Activated naive CD4-positive, alpha-beta T cell treated with anti-CD3 and anti-CD28 coated beads for 36 hours (primary cell): ENCODE measurements around the gene ANKZF1. TPM values are rescaled to one million over a fixed set of nuclear protein-coding genes. Genes with fewer than 3 reads are reported as not detected.

Source experiments
- CTCF ChIA-PET: fragments of 350-600 bp; sonication (Branson Sonifier 250); formaldehyde crosslinking; loops from one replicate; lab custom pipeline; 2021; ENCODE audit warnings: antibody characterized with exemption; lab: Charles Lee
- DNase-seq: peaks from one replicate; pipeline ENCODE4 v3.0.0-alpha.2; 2020
- H3K27ac Mint-ChIP-seq: one replicate; pipeline ENCODE4 v1.8.0; 2021; ENCODE audit warnings: mild to moderate bottlenecking, mixed read lengths
- H3K27me3 Mint-ChIP-seq: one replicate; pipeline ENCODE4 v1.8.0; 2021; ENCODE audit warnings: low read depth, mixed read lengths
- H3K36me3 Mint-ChIP-seq: one replicate; pipeline ENCODE4 v1.8.0; 2021; ENCODE audit warnings: low read depth, mixed read lengths
- H3K4me1 Mint-ChIP-seq: one replicate; pipeline ENCODE4 v1.8.0; 2021; ENCODE audit warnings: low read depth, mixed read lengths
- H3K4me3 Mint-ChIP-seq: one replicate; pipeline ENCODE4 v1.8.0; 2021; ENCODE audit warnings: mild to moderate bottlenecking, moderate library complexity, mixed read lengths
- H3K9me3 Mint-ChIP-seq: one replicate; pipeline ENCODE4 v1.8.0; 2021; ENCODE audit warnings: mixed read lengths
- intact Hi-C: fragments of 100-400 bp; cut with micrococcal nuclease; formaldehyde crosslinking; loops from one replicate; pipeline ENCODE4 v1.15.1; 2023
- total RNA-seq, 2 experiments: library from RNA; stranded (reverse); gene quantifications; one replicate each; pipeline ENCODE4 v1.2.3, GENCODE V29; 2021

ANKZF1 gene
- total RNA-seq, 2 experiments from 2014 or later: 87.7 to 88.5 TPM

- Mint-ChIP-seq H3K27ac (no peak overlapping the region), H3K4me1 (peaks cover 32% of the 10 kb centered on the region), H3K9me3 (no peaks in the 10 kb centered on the region), H3K4me3 (no peak overlapping the region), H3K36me3 (peaks cover 18% of the 10 kb centered on the region), H3K27me3 (no peaks in the 10 kb centered on the region)
- DNase-seq: no peak
- intact Hi-C loops: no loop called here
- CTCF ChIA-PET: interaction anchor here (0.5 to 2.1 kb wide), 2 partner anchors 34 to 39 kb away, joined by 3 to 7 read pairs; partner anchors contain the start of gene CNPPD1
These were observed 19.3 kb upstream of the ANKZF1 start for GRCh38 chr2:219210196-219210885.

- peaks cover 33% of the 10 kb centered on the region for H3K4me1 Mint-ChIP-seq
- peak overlapping the region; percentile 67 for H3K27ac Mint-ChIP-seq
- H3K4me3 Mint-ChIP-seq: no peak overlapping the region
- H3K27me3 Mint-ChIP-seq: no peaks in the 10 kb centered on the region
- peaks cover 18% of the 10 kb centered on the region for H3K36me3 Mint-ChIP-seq
- intact Hi-C loops: loop anchor here (1.0 kb wide), 2 partner anchors 40 to 51 kb away; partner anchors contain the start of gene NHEJ1
- no peaks in the 10 kb centered on the region for H3K9me3 Mint-ChIP-seq
- DNase-seq: no peak
- CTCF ChIA-PET: interaction anchor here (1.0 to 3.1 kb wide), 6 partner anchors 16 to 52 kb away, joined by 4 to 16 read pairs (median 8); partner anchors contain the start of genes ANKZF1, ATG9A, CNPPD1 and SLC23A3
These were observed 18.7 kb upstream of the ANKZF1 start for GRCh38 chr2:219210886-219211362.

GRCh38 chr2:219213026-219213415 is 16.6 kb upstream of the ANKZF1 start:
- CTCF ChIA-PET: interaction anchor here (1.0 to 3.1 kb wide), 3 partner anchors 42 to 82 kb away, joined by 4 to 16 read pairs (median 8); partner anchors contain the start of gene SLC23A3
- H3K4me1 Mint-ChIP-seq: peaks cover 39% of the 10 kb centered on the region
- H3K4me3 Mint-ChIP-seq: no peak overlapping the region
- no peak for DNase-seq
- H3K36me3 Mint-ChIP-seq: peaks cover 19% of the 10 kb centered on the region
- H3K27ac Mint-ChIP-seq: no peak overlapping the region
- no peaks in the 10 kb centered on the region for H3K27me3 Mint-ChIP-seq
- no peaks in the 10 kb centered on the region for H3K9me3 Mint-ChIP-seq
- intact Hi-C loops: no loop called here

GRCh38 chr2:219213486-219214071 is 16.0 kb upstream of the ANKZF1 start:
- Mint-ChIP-seq H3K27ac (no peak overlapping the region), H3K36me3 (peaks cover 14% of the 10 kb centered on the region), H3K4me3 (no peak overlapping the region), H3K27me3 (no peaks in the 10 kb centered on the region), H3K9me3 (no peaks in the 10 kb centered on the region), H3K4me1 (peaks cover 36% of the 10 kb centered on the region)
- intact Hi-C loops: no loop called here
- CTCF ChIA-PET: interaction anchor here (1.0 to 3.1 kb wide), 3 partner anchors 43 to 81 kb away, joined by 4 to 16 read pairs (median 8); partner anchors contain the start of gene SLC23A3
- DNase-seq: no peak

GRCh38 chr2:219214141-219214540 is 15.5 kb upstream of the ANKZF1 start:
- CTCF ChIA-PET: interaction anchor here (1.6 kb wide), 1 partner anchor 81 kb away, joined by 8 read pairs; no protein-coding TSS in a partner anchor
- no peaks in the 10 kb centered on the region for H3K27me3 Mint-ChIP-seq
- H3K27ac Mint-ChIP-seq: no peak overlapping the region
- no peak overlapping the region for H3K4me3 Mint-ChIP-seq
- H3K36me3 Mint-ChIP-seq: peaks cover 12% of the 10 kb centered on the region
- intact Hi-C loops: no loop called here
- no peak for DNase-seq
- H3K4me1 Mint-ChIP-seq: peaks cover 33% of the 10 kb centered on the region
- H3K9me3 Mint-ChIP-seq: no peaks in the 10 kb centered on the region

- intact Hi-C loops: no loop called here
These were observed 14.8 kb upstream of the ANKZF1 start for GRCh38 chr2:219214786-219215185.

GRCh38 chr2:219215871-219216534 is 13.6 kb upstream of the ANKZF1 start:
- intact Hi-C loops: no loop called here
- no peak for DNase-seq
- CTCF ChIA-PET: interaction anchor here (0.5 to 1.7 kb wide), 6 partner anchors 45 to 79 kb away, joined by 3 to 5 read pairs (median 4); no protein-coding TSS in a partner anchor
- H3K27me3 Mint-ChIP-seq: no peaks in the 10 kb centered on the region
- H3K4me3 Mint-ChIP-seq: no peak overlapping the region
- H3K9me3 Mint-ChIP-seq: no peaks in the 10 kb centered on the region
- peaks cover 16% of the 10 kb centered on the region for H3K36me3 Mint-ChIP-seq
- H3K27ac Mint-ChIP-seq: peak overlapping the region; percentile 30
- H3K4me1 Mint-ChIP-seq: peaks cover 28% of the 10 kb centered on the region

More at GRCh38 chr2:219214786-219215185, 14.8 kb upstream of the ANKZF1 start:
- no peak for DNase-seq
- H3K27me3 Mint-ChIP-seq: no peaks in the 10 kb centered on the region
- H3K4me1 Mint-ChIP-seq: peaks cover 33% of the 10 kb centered on the region
- CTCF ChIA-PET: interaction anchor here (1.0 kb wide), 1 partner anchor 43 kb away, joined by 3 read pairs; no protein-coding TSS in a partner anchor
- H3K36me3 Mint-ChIP-seq: peaks cover 16% of the 10 kb centered on the region
- H3K27ac Mint-ChIP-seq: no peak overlapping the region
- H3K9me3 Mint-ChIP-seq: no peaks in the 10 kb centered on the region
- no peak overlapping the region for H3K4me3 Mint-ChIP-seq

GRCh38 chr2:219216535-219216915 is 13.1 kb upstream of the ANKZF1 start:
- no peaks in the 10 kb centered on the region for H3K9me3 Mint-ChIP-seq
- intact Hi-C loops: no loop called here
- no peaks in the 10 kb centered on the region for H3K27me3 Mint-ChIP-seq
- H3K27ac Mint-ChIP-seq: no peak overlapping the region
- peaks cover 18% of the 10 kb centered on the region for H3K36me3 Mint-ChIP-seq
- CTCF ChIA-PET: interaction anchor here (0.6 to 1.7 kb wide), 7 partner anchors 12 to 990 kb away, joined by 3 to 5 read pairs (median 3); no protein-coding TSS in a partner anchor
- peaks cover 25% of the 10 kb centered on the region for H3K4me1 Mint-ChIP-seq
- DNase-seq: no peak
- H3K4me3 Mint-ChIP-seq: no peak overlapping the region

GRCh38 chr2:219218217-219218731 is 11.3 kb upstream of the ANKZF1 start:
- H3K4me3 Mint-ChIP-seq: peak overlapping the region; percentile 78
- H3K27ac Mint-ChIP-seq: peak overlapping the region; percentile 56
- no peaks in the 10 kb centered on the region for H3K27me3 Mint-ChIP-seq
- H3K36me3 Mint-ChIP-seq: peaks cover 19% of the 10 kb centered on the region
- peaks cover 25% of the 10 kb centered on the region for H3K4me1 Mint-ChIP-seq
- DNase-seq: peak; percentile 22
- CTCF ChIA-PET: interaction anchor here (0.9 to 1.4 kb wide), 5 partner anchors 29 to 75 kb away, joined by 3 to 5 read pairs (median 4); no protein-coding TSS in a partner anchor
- no peaks in the 10 kb centered on the region for H3K9me3 Mint-ChIP-seq
- intact Hi-C loops: loop anchor here (1.0 to 2.0 kb wide), 3 partner anchors 11 to 169 kb away; partner anchors contain the start of genes ANKZF1, ATG9A and DNPEP

- intact Hi-C loops: loop anchor here (1.0 to 2.0 kb wide), 8 partner anchors 10 to 168 kb away; partner anchors contain the start of genes ANKZF1, ATG9A, DNAJB2 and DNPEP
- Mint-ChIP-seq H3K9me3 (no peaks in the 10 kb centered on the region), H3K4me3 (peak within 1 kb of the TSS; percentile 78), H3K27ac (peak within 1 kb of the TSS; percentile 56), H3K4me1 (peaks cover 25% of the 10 kb centered on the region), H3K27me3 (no peaks in the 10 kb centered on the region), H3K36me3 (peaks cover 24% of the 10 kb centered on the region)
- peak; percentile 89 for DNase-seq
- CTCF ChIA-PET: interaction anchor here (0.9 to 1.4 kb wide), 4 partner anchors 10 to 74 kb away, joined by 3 to 4 read pairs (median 4); partner anchors contain the start of gene ATG9A
These were observed 10.6 kb upstream of the ANKZF1 start, which contains the start of gene ABCB6 for GRCh38 chr2:219218732-219219701. Gene ABCB6 (minus strand): TSS chr2:219218958. CDS start chr2:219218673, 285 bp downstream.
